SK-N-SH (cell line): ENCODE results near the gene TBX4. TPM values are rescaled to one million over a fixed set of nuclear protein-coding genes. Genes with fewer than 3 reads are reported as not detected.

Experiments used
- CTCF ChIA-PET: fragments of 300-600, 350-600 bp; formaldehyde crosslinking; extraction: SDS; loops from one replicate; lab custom pipeline; 2021; lab: Yijun Ruan, JAX
- POLR2A ChIA-PET: fragments of 350-600 bp; sonication (Branson Sonifier 250); formaldehyde crosslinking; extraction: SDS; loops from one replicate; lab custom pipeline; 2020; ENCODE audit warnings: antibody characterized with exemption, inconsistent platforms; lab: Yijun Ruan, JAX
- DNase-seq: peaks from one replicate; pipeline ENCODE4 v3.0.0; 2012
- H2AFZ ChIP-seq: fragments of 200-600 bp; sonication (generic); 2 replicates; pipeline ENCODE4 v1.8.1; 2016; ENCODE audit warnings: antibody characterized with exemption, mild to moderate bottlenecking, low read depth
- H3F3A ChIP-seq: fragments of 200-600 bp; sonication (generic); replicated peaks from 2 replicates; pipeline ENCODE3; 2016; ENCODE audit warnings: antibody characterized with exemption, mild to moderate bottlenecking; ENCODE audit not compliant: insufficient read depth
- H3K27ac ChIP-seq, 2 experiments: fragments of 200-500 bp in 1 of 2; fragments of 200-600 bp in 1 of 2; sonication (Bioruptor generic) in 1 of 2; sonication (generic), shearing (Covaris generic) in 1 of 2; 2 replicates each; pipeline versions ENCODE4 v1.5.1 to v1.6.1; 2014 to 2016; ENCODE audit warnings: low read depth in 2 of 2, inconsistent platforms in 1 of 2, low read length in 1 of 2, mild to moderate bottlenecking in 1 of 2, mixed read lengths in 1 of 2
- H3K27me3 ChIP-seq: fragments of 200-600 bp; sonication (generic), shearing (Covaris generic); 2 replicates; pipeline ENCODE4 v1.6.1; 2016; ENCODE audit warnings: mixed run types; ENCODE audit not compliant: insufficient read depth
- H3K36me3 ChIP-seq, 2 experiments: fragments of 200-500 bp in 1 of 2; fragments of 200-600 bp in 1 of 2; sonication (Bioruptor generic) in 1 of 2; sonication (generic) in 1 of 2; replicated peaks in 1 of 2; 2 replicates each; pipeline versions ENCODE3 to v1.5.1; 2014 to 2016; ENCODE audit warnings: low read length in 1 of 2, mild to moderate bottlenecking in 1 of 2; ENCODE audit not compliant: insufficient read depth in 2 of 2, control insufficient read depth in 1 of 2
- H3K4me1 ChIP-seq, 2 experiments: fragments of 200-500 bp in 1 of 2; fragments of 200-600 bp in 1 of 2; sonication (Bioruptor generic) in 1 of 2; sonication (generic), shearing (Covaris generic) in 1 of 2; 2 replicates each; pipeline versions ENCODE4 v1.5.1 to v1.6.1; 2014 to 2016; ENCODE audit warnings: low read depth in 1 of 2, low read length in 1 of 2, mixed run types in 1 of 2; ENCODE audit not compliant: insufficient read depth in 2 of 2, control insufficient read depth in 1 of 2
- H3K4me2 ChIP-seq: fragments of 200-600 bp; sonication (generic), shearing (Covaris generic); 2 replicates; pipeline ENCODE4 v1.6.1; 2017; ENCODE audit warnings: mixed run types
- H3K4me3 ChIP-seq, 2 experiments: fragments of 200-500 bp in 1 of 2; fragments of 200-600 bp in 1 of 2; sonication (Bioruptor generic) in 1 of 2; sonication (generic), shearing (Covaris generic) in 1 of 2; 2 replicates each; pipeline versions ENCODE4 v1.5.1 to v1.8.1; 2014 to 2016; ENCODE audit warnings: low read depth in 2 of 2, inconsistent platforms in 1 of 2, low read length in 1 of 2, mild to moderate bottlenecking in 1 of 2, mixed read lengths in 1 of 2, moderate library complexity in 1 of 2
- H3K79me2 ChIP-seq: fragments of 200-600 bp; sonication (generic); 2 replicates; pipeline ENCODE4 v1.8.1; 2017; ENCODE audit warnings: mild to moderate bottlenecking; ENCODE audit not compliant: insufficient read depth
- H3K9ac ChIP-seq: fragments of 200-600 bp; sonication (generic); 2 replicates; pipeline ENCODE4 v1.6.1; 2017; ENCODE audit warnings: mixed run types
- H3K9me2 ChIP-seq: fragments of 200-600 bp; sonication (generic); 2 replicates; pipeline ENCODE4 v1.6.1; 2017; ENCODE audit warnings: mixed run types
- H3K9me3 ChIP-seq: fragments of 200-600 bp; sonication (generic); 2 replicates; pipeline ENCODE4 v1.6.1; 2017; ENCODE audit warnings: mixed run types, mild to moderate bottlenecking, moderate library complexity
- H4K20me1 ChIP-seq: fragments of 200-600 bp; sonication (generic); 2 replicates; pipeline ENCODE4 v1.6.1; 2017; ENCODE audit warnings: mild to moderate bottlenecking, mixed run types; ENCODE audit not compliant: insufficient read depth
- CHD2 ChIP-seq: fragments of 150-350 bp; IDR thresholded peaks from 2 replicates; pipeline ENCODE4 v1.6.1; 2018; ENCODE audit warnings: low read length; ENCODE audit not compliant: partially characterized antibody
- EP300 ChIP-seq, 2 experiments: IDR thresholded peaks; 2 replicates each; pipeline versions ENCODE4 v1.4.0 to v1.6.1; 2012; ENCODE audit warnings: borderline replicate concordance in 1 of 2, low read depth in 1 of 2, low read length in 1 of 2
- FOSL2 ChIP-seq: IDR thresholded peaks from 2 replicates; pipeline ENCODE4 v1.4.0; 2012; ENCODE audit warnings: low read depth, mild to moderate bottlenecking, moderate library complexity, borderline replicate concordance
- GATA2 ChIP-seq: sonication (generic); formaldehyde crosslinking; IDR thresholded peaks from 2 replicates; pipeline ENCODE4 v1.5.0; 2020; ENCODE audit warnings: mild to moderate bottlenecking, missing genetic modification reagents
- JUND ChIP-seq: IDR thresholded peaks from 2 replicates; pipeline ENCODE4 v1.4.0; 2012
- MEF2A ChIP-seq: IDR thresholded peaks from 2 replicates; pipeline ENCODE4 v1.4.0; 2012; ENCODE audit warnings: low read depth, borderline replicate concordance
- MXI1 ChIP-seq: IDR thresholded peaks from 2 replicates; pipeline ENCODE4 v1.6.1; 2012; ENCODE audit warnings: mild to moderate bottlenecking, low read depth, low read length, improper control_type of control experiment
- NRF1 ChIP-seq: IDR thresholded peaks from 2 replicates; pipeline ENCODE4 v1.6.1; 2012; ENCODE audit warnings: low read depth, mild to moderate bottlenecking, low read length
- POLR2AphosphoS5 ChIP-seq: IDR thresholded peaks from 2 replicates; pipeline ENCODE4 v1.6.1; 2012; ENCODE audit warnings: low read depth, low read length
- RAD21 ChIP-seq: IDR thresholded peaks from 2 replicates; pipeline ENCODE4 v1.6.1; 2012; ENCODE audit warnings: mild to moderate bottlenecking, low read length
- TCF12 ChIP-seq: IDR thresholded peaks from 2 replicates; pipeline ENCODE4 v1.4.0; 2012
- YY1 ChIP-seq: IDR thresholded peaks from 2 replicates; pipeline ENCODE4 v1.4.0; 2012; ENCODE audit warnings: low read depth, mild to moderate bottlenecking
- WGBS: methylation state at CpG from one replicate; pipeline ENCODE4 v1.1.6; 2017; ENCODE audit warnings: low lambda C conversion rate; 5-methylcytosine and 5-hydroxymethylcytosine counted together
- polyA plus RNA-seq, 3 experiments: library from polyadenylated mRNA; depleted of rRNA; stranded (reverse); fragments of >200 nt; gene quantifications; 2 replicates each; pipeline ENCODE4 v1.2.3, GENCODE V29; 2012
- TF ChIP-seq, protein P1 (sequence below): IDR thresholded peaks from 2 replicates; pipeline ENCODE4 v1.4.0; 2012; ENCODE audit warnings: low read depth
- TF ChIP-seq, protein P2 (sequence below): IDR thresholded peaks from 2 replicates; pipeline ENCODE4 v1.6.1; 2012; ENCODE audit warnings: mild to moderate bottlenecking, low read depth, low read length, moderate library complexity
- TF ChIP-seq, protein P3 (sequence below): fragments of 150-350 bp; IDR thresholded peaks from 2 replicates; pipeline ENCODE4 v1.6.1; 2016; ENCODE audit warnings: mild to moderate bottlenecking, low read depth, low read length

TBX4 gene
- polyA plus RNA-seq, 1 of the 3 experiments (the other 2 are of a cell fraction): 0.02 TPM

- Histone ChIP-seq H3F3A (no peaks in the 10 kb centered on the region), H3K27me3 (no peaks in the 10 kb centered on the region), H3K9me3 (no peaks in the 10 kb centered on the region), H3K9me2 (no peaks in the 10 kb centered on the region), H3K4me2 (peak overlapping the region; percentile 70), H3K27ac (no peak overlapping the region), H3K9ac (no peak overlapping the region), H2AFZ (peak overlapping the region; percentile 67), H4K20me1 (no peaks in the 10 kb centered on the region), H3K4me1 (peaks cover 0 to 16% of the 10 kb centered on the region in 2 experiments; a peak in 1 of 4 replicates), H3K4me3 (no peak overlapping the region), H3K79me2 (no peaks in the 10 kb centered on the region), H3K36me3 (no peaks in the 10 kb centered on the region)
- WGBS: 82% methylated on average over 7 of the region's 7 CpGs
- CTCF ChIA-PET: interaction anchor here (0.7 to 3.1 kb wide), 4 partner anchors 16 to 113 kb away, joined by 3 to 15 read pairs (median 3); no protein-coding TSS in a partner anchor
- peak; percentile 67 for DNase-seq
- POLR2A ChIA-PET: interaction anchor here (1.1 kb wide), 1 partner anchor 14 kb away, joined by 4 read pairs; no protein-coding TSS in a partner anchor
- TF ChIP-seq YY1 (no peak), JUND (no peak), CHD2 (no peak), MEF2A (no peak), FOSL2 (no peak), GATA2 (CRISPR knock-in tag) (no peak), NRF1 (no peak), RAD21 (no peak), TCF12 (no peak), MXI1 (no peak), EP300 (IDR thresholded peaks at IDR 0.05; ENCODE audit: borderline replicate concordance in 1 of 2, low read depth in 1 of 2, low read length in 1 of 2) (no peak), POLR2AphosphoS5 (no peak)
- TF ChIP-seq, protein P1, sequence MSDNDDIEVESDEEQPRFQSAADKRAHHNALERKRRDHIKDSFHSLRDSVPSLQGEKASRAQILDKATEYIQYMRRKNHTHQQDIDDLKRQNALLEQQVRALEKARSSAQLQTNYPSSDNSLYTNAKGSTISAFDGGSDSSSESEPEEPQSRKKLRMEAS: no peak
- TF ChIP-seq, protein P2, sequence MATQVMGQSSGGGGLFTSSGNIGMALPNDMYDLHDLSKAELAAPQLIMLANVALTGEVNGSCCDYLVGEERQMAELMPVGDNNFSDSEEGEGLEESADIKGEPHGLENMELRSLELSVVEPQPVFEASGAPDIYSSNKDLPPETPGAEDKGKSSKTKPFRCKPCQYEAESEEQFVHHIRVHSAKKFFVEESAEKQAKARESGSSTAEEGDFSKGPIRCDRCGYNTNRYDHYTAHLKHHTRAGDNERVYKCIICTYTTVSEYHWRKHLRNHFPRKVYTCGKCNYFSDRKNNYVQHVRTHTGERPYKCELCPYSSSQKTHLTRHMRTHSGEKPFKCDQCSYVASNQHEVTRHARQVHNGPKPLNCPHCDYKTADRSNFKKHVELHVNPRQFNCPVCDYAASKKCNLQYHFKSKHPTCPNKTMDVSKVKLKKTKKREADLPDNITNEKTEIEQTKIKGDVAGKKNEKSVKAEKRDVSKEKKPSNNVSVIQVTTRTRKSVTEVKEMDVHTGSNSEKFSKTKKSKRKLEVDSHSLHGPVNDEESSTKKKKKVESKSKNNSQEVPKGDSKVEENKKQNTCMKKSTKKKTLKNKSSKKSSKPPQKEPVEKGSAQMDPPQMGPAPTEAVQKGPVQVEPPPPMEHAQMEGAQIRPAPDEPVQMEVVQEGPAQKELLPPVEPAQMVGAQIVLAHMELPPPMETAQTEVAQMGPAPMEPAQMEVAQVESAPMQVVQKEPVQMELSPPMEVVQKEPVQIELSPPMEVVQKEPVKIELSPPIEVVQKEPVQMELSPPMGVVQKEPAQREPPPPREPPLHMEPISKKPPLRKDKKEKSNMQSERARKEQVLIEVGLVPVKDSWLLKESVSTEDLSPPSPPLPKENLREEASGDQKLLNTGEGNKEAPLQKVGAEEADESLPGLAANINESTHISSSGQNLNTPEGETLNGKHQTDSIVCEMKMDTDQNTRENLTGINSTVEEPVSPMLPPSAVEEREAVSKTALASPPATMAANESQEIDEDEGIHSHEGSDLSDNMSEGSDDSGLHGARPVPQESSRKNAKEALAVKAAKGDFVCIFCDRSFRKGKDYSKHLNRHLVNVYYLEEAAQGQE: no peak
- TF ChIP-seq, protein P3, sequence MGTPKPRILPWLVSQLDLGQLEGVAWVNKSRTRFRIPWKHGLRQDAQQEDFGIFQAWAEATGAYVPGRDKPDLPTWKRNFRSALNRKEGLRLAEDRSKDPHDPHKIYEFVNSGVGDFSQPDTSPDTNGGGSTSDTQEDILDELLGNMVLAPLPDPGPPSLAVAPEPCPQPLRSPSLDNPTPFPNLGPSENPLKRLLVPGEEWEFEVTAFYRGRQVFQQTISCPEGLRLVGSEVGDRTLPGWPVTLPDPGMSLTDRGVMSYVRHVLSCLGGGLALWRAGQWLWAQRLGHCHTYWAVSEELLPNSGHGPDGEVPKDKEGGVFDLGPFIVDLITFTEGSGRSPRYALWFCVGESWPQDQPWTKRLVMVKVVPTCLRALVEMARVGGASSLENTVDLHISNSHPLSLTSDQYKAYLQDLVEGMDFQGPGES: no peak
These were observed 9.4 kb downstream of the TBX4 start for GRCh38 chr17:61461586-61461966.
